ENCODE measurements around the gene ZDHHC4. TPM values are rescaled to one million over a fixed set of nuclear protein-coding genes. Genes with fewer than 3 reads are reported as not detected.
"Not testable (repeated sequence)": the region's sequence is repeated elsewhere in the genome, so short reads cannot be mapped to it uniquely, and the experiment has no call there.

Gene ZDHHC4
- polyA plus RNA-seq, 4 donors: 58.3 to 94.5 (median 78.9) TPM

GRCh38 chr7:6630007-6630849 lies 53.0 kb downstream of the ZDHHC4 start:
- DNase-seq (ENCODE audit: low read depth in 4 of 4, low spot score in 3 of 4): no peak

- no peak for DNase-seq (ENCODE audit: low read depth in 4 of 4, low spot score in 3 of 4)
These were observed 54.4 kb downstream of the ZDHHC4 start for GRCh38 chr7:6631605-6632004.

GRCh38 chr7:6634021-6634420 lies 56.8 kb downstream of the ZDHHC4 start:
- DNase-seq (ENCODE audit: low read depth in 4 of 4, low spot score in 3 of 4): no peak

GRCh38 chr7:6634971-6635370 lies 57.7 kb downstream of the ZDHHC4 start:
- DNase-seq (ENCODE audit: low read depth in 4 of 4, low spot score in 3 of 4): not testable (repeated sequence)

- DNase-seq (ENCODE audit: low read depth in 4 of 4, low spot score in 3 of 4): no peak
These were observed 59.7 kb downstream of the ZDHHC4 start, which contains the start of gene ZNF316 for GRCh38 chr7:6636741-6637543. Gene ZNF316 (plus strand): TSS chr7:6637318. CDS start chr7:6642410, 5,092 bp downstream.

- no peak for DNase-seq (ENCODE audit: low read depth in 4 of 4, low spot score in 3 of 4)
These were observed 60.4 kb downstream of the ZDHHC4 start for GRCh38 chr7:6637544-6638229.

Other genes with a start within 250 kb of the ZDHHC4 start
- gene FAM220A, start 228.5 kb upstream of the ZDHHC4 start, polyA plus RNA-seq (ENCODE audit: insufficient read length in 4 of 4): 10 to 100 TPM; 21.7 to 27.8 (median 24.4) TPM
- 100 to 1,000 TPM; 289 to 321 (median 301) TPM for gene RAC1, start 202.9 kb upstream of the ZDHHC4 start, polyA plus RNA-seq (ENCODE audit: insufficient read length in 4 of 4)
- gene DAGLB, start 129.5 kb upstream of the ZDHHC4 start, polyA plus RNA-seq (ENCODE audit: insufficient read length in 4 of 4): 10 to 100 TPM; 10.6 to 21.0 (median 14.5) TPM
- gene KDELR2, start 93.3 kb upstream of the ZDHHC4 start, polyA plus RNA-seq (ENCODE audit: insufficient read length in 4 of 4): 100 to 1,000 TPM; 195 to 323 (median 219) TPM
- gene GRID2IP, start 26.0 kb upstream of the ZDHHC4 start, polyA plus RNA-seq (ENCODE audit: insufficient read length in 4 of 4): 1 to 10 TPM in 1 of 4 donors, under 1 TPM in 3; 0.16 to 1.2 (median 0.67) TPM
- 10 to 100 TPM; 28.1 to 51.4 (median 35.5) TPM for gene INTS15, start 12.6 kb downstream of the ZDHHC4 start, polyA plus RNA-seq (ENCODE audit: insufficient read length in 4 of 4)
- gene ZNF853, start 38.2 kb downstream of the ZDHHC4 start, polyA plus RNA-seq (ENCODE audit: insufficient read length in 4 of 4): 10 to 100 TPM; 14.8 to 17.8 (median 15.6) TPM
- gene ZNF316, start 59.9 kb downstream of the ZDHHC4 start, polyA plus RNA-seq (ENCODE audit: insufficient read length in 4 of 4): 10 to 100 TPM; 30.6 to 65.8 (median 41.4) TPM
- 10 to 100 TPM; 37.3 to 50.4 (median 39.5) TPM for gene ZNF12, start 129.5 kb downstream of the ZDHHC4 start, polyA plus RNA-seq (ENCODE audit: insufficient read length in 4 of 4)
- 1 to 10 TPM in 2 of 4 donors, under 1 TPM in 2; 0.10 to 2.0 (median 1.0) TPM for gene RSPH10B2, start 176.6 kb downstream of the ZDHHC4 start, polyA plus RNA-seq (ENCODE audit: insufficient read length in 4 of 4)
- gene CCZ1B, start 248.8 kb downstream of the ZDHHC4 start, polyA plus RNA-seq (ENCODE audit: insufficient read length in 4 of 4): 10 to 100 TPM; 60.9 to 98.7 (median 64.3) TPM